ENCODE data around the gene C3orf49. TPM values are rescaled to one million over a fixed set of nuclear protein-coding genes. Genes with fewer than 3 reads are reported as not detected.

The C3orf49 gene
- total and polyA plus RNA-seq, 2 of the 13 experiments (the other 11 are each of a cell fraction or from before 2014, with no cell fraction given) = not detected

- TF ChIP-seq GABPB1 (CRISPR knock-in tag; IDR thresholded peaks at IDR 0.05) (no peak), CREB3 (CRISPR knock-in tag; IDR thresholded peaks at IDR 0.05) (no peak)
Observed at GRCh38 chr3:63849175-63849574, 30.1 kb downstream of the C3orf49 start (continued).

GRCh38 chr3:63851287-63851686, 32.2 kb downstream of the C3orf49 start:
- Histone ChIP-seq H3K4me3 (replicated peaks in 1 of 3; ENCODE audit: insufficient read depth in 1 of 3, low read depth in 2 of 3, low read length in 3 of 3) (no peak overlapping the region), H4K20me1 (ENCODE audit: insufficient read depth, low read length) (no peaks in the 10 kb centered on the region), H3K4me2 (ENCODE audit: low read depth, low read length) (no peak overlapping the region), H3K9me3 (ENCODE audit: low read length) (no peaks in the 10 kb centered on the region), H3K27me3 (ENCODE audit: control insufficient read depth in 1 of 2, insufficient read depth in 2 of 2, low read length in 2 of 2) (no peaks in the 10 kb centered on the region), H3K36me3 (replicated peaks in 1 of 2; ENCODE audit: control insufficient read depth in 1 of 2, insufficient read depth in 2 of 2, low read length in 2 of 2) (no peaks in the 10 kb centered on the region; a peak in 1 of 5 replicates), H3K27ac (ENCODE audit: extremely low read length, insufficient read depth, low read length) (no peak overlapping the region), H3K79me2 (ENCODE audit: insufficient read depth, low read length) (peaks cover 9% of the 10 kb centered on the region), H2AFZ (ENCODE audit: low read length) (no peak overlapping the region), H3K9ac (ENCODE audit: insufficient read depth, low read depth, low read length) (no peak overlapping the region), H3K4me1 (ENCODE audit: insufficient read depth, low read length) (no peaks in the 10 kb centered on the region)
- in situ Hi-C loops (cut with HindIII; ENCODE audit: extremely low pct_ligation_motif_present, low pct_unique_long_range_greater_than_20kb) = no loop called here
- POLR2A ChIA-PET = no interaction called here
- FAIRE-seq (no peak), DNase-seq (ENCODE audit: low spot score) (no peak), ATAC-seq (no peak)
- no TSS peak for BruUV-seq (replicated peaks)
- CTCF ChIA-PET (ENCODE audit: low intra/inter-chr PET ratio, low total read pairs) = no interaction called here
- intact Hi-C loops (cut with micrococcal nuclease; ENCODE audit: unreplicated experiment) = no loop called here
- WGBS (ENCODE audit: low lambda C conversion rate) = 98% methylated on average over 3 of the region's 3 CpGs
- TF ChIP-seq SKI (IDR thresholded peaks at IDR 0.05; ENCODE audit: partially characterized antibody) (no peak), ZNF572 (CRISPR knock-in tag; IDR thresholded peaks at IDR 0.05) (no peak), ATF7-NPFF (CRISPR knock-in tag; IDR thresholded peaks at IDR 0.05; ENCODE audit: low read depth) (no peak), SSRP1 (CRISPR knock-in tag; IDR thresholded peaks at IDR 0.05) (no peak), ZNF280B (CRISPR knock-in tag; IDR thresholded peaks at IDR 0.05; ENCODE audit: borderline replicate concordance) (no peak), HCFC1 (IDR thresholded peaks at IDR 0.05; ENCODE audit: low read depth, low read length) (no peak), FOXO1 (CRISPR knock-in tag; IDR thresholded peaks at IDR 0.05) (no peak), KLF9 (CRISPR knock-in tag; IDR thresholded peaks at IDR 0.05; ENCODE audit: low read depth) (no peak), ZSCAN5A (CRISPR knock-in tag; IDR thresholded peaks at IDR 0.05; ENCODE audit: borderline replicate concordance) (no peak), ZNF605 (CRISPR knock-in tag; IDR thresholded peaks at IDR 0.05) (no peak), GMEB1 (CRISPR knock-in tag; IDR thresholded peaks at IDR 0.05; ENCODE audit: borderline replicate concordance) (no peak), AFF4 (CRISPR knock-in tag; IDR thresholded peaks at IDR 0.05) (no peak), ZNF713 (CRISPR knock-in tag; IDR thresholded peaks at IDR 0.05) (no peak)

All from HepG2 (cell line).